DND-41 (cell line): Measurements from ENCODE around the gene XRCC2.

ENCODE experiments used
- ATAC-seq: fragments of 200-7000 bp; cut with Tn5 transposase; 3 replicates; pipeline ENCODE4 v1.9.1; 2021; ENCODE audit warnings: low read depth; ENCODE audit not compliant: insufficient read depth
- DNase-seq: peaks from one replicate; pipeline ENCODE4 v3.0.0-alpha.2; 2020
- H2AFZ ChIP-seq: 2 replicates; pipeline ENCODE4 v1.6.0; 2012; ENCODE audit warnings: low read depth, low read length
- H3K27ac ChIP-seq: 2 replicates; pipeline ENCODE4 v1.5.1; 2012; ENCODE audit warnings: low read length, inconsistent platforms
- H3K27me3 ChIP-seq: fragments of 200-600 bp; sonication (generic); 2 replicates; pipeline ENCODE4 v1.6.0; 2012; ENCODE audit warnings: low read length, mild to moderate bottlenecking, inconsistent platforms; ENCODE audit not compliant: insufficient read depth, poor library complexity
- H3K36me3 ChIP-seq: 2 replicates; pipeline ENCODE4 v1.5.1; 2012; ENCODE audit warnings: low read length, inconsistent platforms; ENCODE audit not compliant: insufficient read depth
- H3K4me1 ChIP-seq: 2 replicates; pipeline ENCODE4 v1.5.1; 2012; ENCODE audit warnings: mild to moderate bottlenecking, low read length; ENCODE audit not compliant: insufficient read depth
- H3K4me2 ChIP-seq: 2 replicates; pipeline ENCODE4 v1.6.0; 2012; ENCODE audit warnings: mild to moderate bottlenecking, moderate library complexity, low read length, inconsistent platforms; ENCODE audit not compliant: insufficient read depth
- H3K4me3 ChIP-seq, 2 experiments: fragments of 200-600 bp in 1 of 2; shearing (Covaris generic) in 1 of 2; 2 replicates each; pipeline ENCODE4 v1.5.1; 2012 to 2016; ENCODE audit warnings: inconsistent platforms in 2 of 2, low read length in 2 of 2, mild to moderate bottlenecking in 2 of 2, low read depth in 1 of 2, moderate library complexity in 1 of 2
- H3K79me2 ChIP-seq: 2 replicates; pipeline ENCODE4 v1.6.0; 2012; ENCODE audit warnings: low read length, inconsistent platforms; ENCODE audit not compliant: insufficient read depth
- H3K9ac ChIP-seq: 2 replicates; pipeline ENCODE4 v1.6.0; 2012; ENCODE audit warnings: low read depth, mild to moderate bottlenecking, inconsistent platforms, low read length, moderate library complexity
- H3K9me3 ChIP-seq: 2 replicates; pipeline ENCODE4 v1.5.1; 2012; ENCODE audit warnings: low read length, moderate library complexity, mild to moderate bottlenecking, inconsistent platforms; ENCODE audit not compliant: insufficient read depth, severe bottlenecking
- H4K20me1 ChIP-seq: 2 replicates; pipeline ENCODE4 v1.6.0; 2012; ENCODE audit warnings: low read length; ENCODE audit not compliant: insufficient read depth
- EZH2 ChIP-seq: IDR thresholded peaks from 3 replicates; pipeline ENCODE4 v1.6.1; 2012; ENCODE audit warnings: borderline replicate concordance, low read depth, mild to moderate bottlenecking, moderate library complexity, low read length, inconsistent platforms; ENCODE audit not compliant: severe bottlenecking
- TF ChIP-seq, protein P1 (sequence below): IDR thresholded peaks from 2 replicates; pipeline ENCODE4 v1.5.1; 2012; ENCODE audit warnings: borderline replicate concordance, low read length, moderate library complexity, mild to moderate bottlenecking; ENCODE audit not compliant: poor library complexity, severe bottlenecking; ENCODE audit errors: extremely low read depth

XRCC2 gene

DNA sequence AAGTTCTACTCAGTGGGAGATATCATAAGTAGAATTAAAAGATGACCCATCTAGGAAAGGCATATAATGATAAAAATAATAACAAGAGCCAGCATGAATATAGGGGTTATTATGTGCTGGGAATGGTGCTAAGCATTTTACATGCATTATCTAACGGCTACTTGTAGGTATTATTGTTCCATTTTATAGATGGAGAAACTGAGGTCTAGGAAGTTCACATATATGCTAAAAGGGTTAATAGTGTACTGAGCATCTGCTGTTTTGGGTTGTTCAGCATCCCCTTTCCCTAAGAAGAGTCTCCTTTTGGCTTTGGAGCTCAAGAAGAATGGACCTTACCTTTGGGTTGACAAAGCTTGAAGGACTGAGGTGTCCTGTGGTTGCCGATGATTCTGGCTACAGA is 68.9 kb downstream of the XRCC2 start:
- TF ChIP-seq, protein P1, sequence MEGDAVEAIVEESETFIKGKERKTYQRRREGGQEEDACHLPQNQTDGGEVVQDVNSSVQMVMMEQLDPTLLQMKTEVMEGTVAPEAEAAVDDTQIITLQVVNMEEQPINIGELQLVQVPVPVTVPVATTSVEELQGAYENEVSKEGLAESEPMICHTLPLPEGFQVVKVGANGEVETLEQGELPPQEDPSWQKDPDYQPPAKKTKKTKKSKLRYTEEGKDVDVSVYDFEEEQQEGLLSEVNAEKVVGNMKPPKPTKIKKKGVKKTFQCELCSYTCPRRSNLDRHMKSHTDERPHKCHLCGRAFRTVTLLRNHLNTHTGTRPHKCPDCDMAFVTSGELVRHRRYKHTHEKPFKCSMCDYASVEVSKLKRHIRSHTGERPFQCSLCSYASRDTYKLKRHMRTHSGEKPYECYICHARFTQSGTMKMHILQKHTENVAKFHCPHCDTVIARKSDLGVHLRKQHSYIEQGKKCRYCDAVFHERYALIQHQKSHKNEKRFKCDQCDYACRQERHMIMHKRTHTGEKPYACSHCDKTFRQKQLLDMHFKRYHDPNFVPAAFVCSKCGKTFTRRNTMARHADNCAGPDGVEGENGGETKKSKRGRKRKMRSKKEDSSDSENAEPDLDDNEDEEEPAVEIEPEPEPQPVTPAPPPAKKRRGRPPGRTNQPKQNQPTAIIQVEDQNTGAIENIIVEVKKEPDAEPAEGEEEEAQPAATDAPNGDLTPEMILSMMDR: no peak
- TF ChIP-seq EZH2: no peak
- Histone ChIP-seq H2AFZ (no peak overlapping the region), H4K20me1 (no peaks in the 10 kb centered on the region), H3K36me3 (no peaks in the 10 kb centered on the region), H3K27me3 (no peaks in the 10 kb centered on the region), H3K9me3 (no peaks in the 10 kb centered on the region), H3K9ac (no peak overlapping the region), H3K27ac (no peak overlapping the region), H3K79me2 (no peaks in the 10 kb centered on the region), H3K4me2 (no peak overlapping the region), H3K4me3 (no peak overlapping the region), H3K4me1 (no peaks in the 10 kb centered on the region)
- no peak for ATAC-seq
- DNase-seq: no peak

DNA sequence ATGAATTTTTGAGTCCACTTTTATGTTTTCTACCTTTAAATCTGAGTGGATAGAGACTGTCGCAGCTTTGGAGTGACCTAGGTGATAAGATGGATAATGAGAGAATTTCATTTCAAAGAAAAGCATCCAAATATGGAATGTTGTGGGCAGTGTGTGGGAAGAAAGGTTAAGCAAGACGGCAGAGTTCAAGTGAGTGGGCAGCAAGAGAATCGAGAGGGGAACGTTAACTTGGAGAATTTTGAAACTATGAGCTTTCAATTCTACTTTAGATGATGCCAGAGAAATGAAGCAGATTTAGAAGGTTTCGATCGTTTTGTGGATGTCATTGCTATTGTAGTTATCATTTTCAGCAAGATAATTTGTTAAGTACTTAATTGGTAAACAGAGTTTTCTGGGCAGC is 73.0 kb downstream of the XRCC2 start:
- H4K20me1 ChIP-seq: no peaks in the 10 kb centered on the region
- H3K4me3 ChIP-seq: no peak overlapping the region
- no peak overlapping the region for H2AFZ ChIP-seq
- no peaks in the 10 kb centered on the region for H3K4me1 ChIP-seq
- H3K27me3 ChIP-seq: no peaks in the 10 kb centered on the region
- no peak for DNase-seq
- H3K27ac ChIP-seq: no peak overlapping the region
- H3K36me3 ChIP-seq: no peaks in the 10 kb centered on the region
- no peak overlapping the region for H3K9ac ChIP-seq
- TF ChIP-seq, protein P1: no peak
- no peak for TF ChIP-seq EZH2
- H3K4me2 ChIP-seq: no peak overlapping the region
- no peaks in the 10 kb centered on the region for H3K79me2 ChIP-seq
- no peaks in the 10 kb centered on the region for H3K9me3 ChIP-seq
- no peak for ATAC-seq

DNA sequence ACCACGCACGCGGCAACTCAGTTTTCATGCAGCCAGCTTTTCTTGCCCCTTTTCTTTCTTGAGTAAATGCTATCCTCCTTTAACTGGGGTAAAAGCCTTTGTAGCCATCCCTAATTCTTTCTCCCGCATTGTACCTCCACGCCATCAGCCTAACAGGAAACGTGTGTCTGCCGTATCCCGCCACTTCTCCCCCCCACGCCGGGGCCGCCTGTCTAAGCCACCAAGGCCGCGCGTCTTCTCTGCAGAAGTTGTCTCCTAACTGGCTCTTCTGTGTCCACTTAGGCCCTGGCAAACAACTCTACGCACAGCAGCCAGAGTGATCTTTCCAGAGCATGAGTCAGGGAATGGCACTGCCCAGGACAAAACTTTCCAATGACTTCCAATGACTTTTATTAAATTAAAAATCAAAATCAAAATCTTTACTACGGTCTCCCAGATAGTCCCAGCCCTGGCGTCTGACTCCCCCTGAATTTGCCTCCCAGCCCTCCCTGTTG is 74.6 kb downstream of the XRCC2 start:
- Histone ChIP-seq H3K36me3 (no peaks in the 10 kb centered on the region), H3K4me1 (no peaks in the 10 kb centered on the region), H3K27me3 (no peaks in the 10 kb centered on the region), H3K27ac (no peak overlapping the region), H3K4me2 (no peak overlapping the region), H3K4me3 (no peak overlapping the region), H3K9ac (no peak overlapping the region), H2AFZ (no peak overlapping the region), H3K79me2 (no peaks in the 10 kb centered on the region), H3K9me3 (no peaks in the 10 kb centered on the region), H4K20me1 (no peaks in the 10 kb centered on the region)
- TF ChIP-seq, protein P1: no peak
- no peak for TF ChIP-seq EZH2
- ATAC-seq (no peak), DNase-seq (no peak)

DNA sequence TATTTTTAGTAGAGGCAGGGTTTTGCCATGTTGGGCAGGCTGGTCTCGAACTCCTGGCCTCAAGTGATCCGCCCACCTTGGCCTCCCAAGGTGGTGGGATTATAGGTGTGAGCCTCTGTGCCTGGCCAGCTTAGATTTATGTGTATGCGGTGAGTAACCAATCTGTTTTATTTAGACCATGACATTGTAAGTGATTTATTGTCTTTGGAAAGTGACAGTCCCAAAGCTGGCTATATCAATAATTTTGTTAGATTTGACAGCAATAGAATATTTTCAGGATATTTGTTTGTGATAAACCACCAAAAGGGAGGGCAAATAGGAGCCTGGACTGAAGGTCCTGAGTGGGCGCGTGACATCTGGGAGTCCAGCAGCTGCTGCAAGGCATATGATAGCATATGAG is 75.7 kb downstream of the XRCC2 start:
- no peak overlapping the region for H2AFZ ChIP-seq

More for the DNA sequence above, 75.7 kb downstream of the XRCC2 start:
- no peak overlapping the region for H3K4me3 ChIP-seq
- H3K4me1 ChIP-seq: no peaks in the 10 kb centered on the region
- no peak overlapping the region for H3K9ac ChIP-seq
- no peak overlapping the region for H3K27ac ChIP-seq
- ATAC-seq (no peak), DNase-seq (no peak)
- no peaks in the 10 kb centered on the region for H4K20me1 ChIP-seq
- H3K9me3 ChIP-seq: no peaks in the 10 kb centered on the region
- H3K27me3 ChIP-seq: no peaks in the 10 kb centered on the region
- no peaks in the 10 kb centered on the region for H3K79me2 ChIP-seq
- no peaks in the 10 kb centered on the region for H3K36me3 ChIP-seq
- no peak overlapping the region for H3K4me2 ChIP-seq
- TF ChIP-seq, protein P1: no peak
- TF ChIP-seq EZH2: no peak
